Activated B cell treated with CpG ODN at 0.5 μM for 24 hours (primary cell): ENCODE results near the gene NPM3. TPM values are rescaled to one million over a fixed set of nuclear protein-coding genes. Genes with fewer than 3 reads are reported as not detected.

ENCODE experiments used
- ATAC-seq: fragments of 200-7000 bp; cut with Tn5 transposase; one replicate; pipeline ENCODE4 v1.10.0; 2021; ENCODE audit warnings: low read depth, mild to moderate bottlenecking, moderate library complexity
- CTCF ChIA-PET: fragments of 350-600 bp; sonication (Branson Sonifier 250); formaldehyde crosslinking; loops from one replicate; lab custom pipeline; 2021; ENCODE audit warnings: antibody characterized with exemption; lab: Charles Lee
- POLR2A ChIA-PET: fragments of 350-600 bp; sonication (Branson Sonifier 250); formaldehyde crosslinking; loops from one replicate; lab custom pipeline; 2021; ENCODE audit warnings: antibody characterized with exemption; lab: Charles Lee
- DNase-seq: peaks from one replicate; pipeline ENCODE4 v3.0.0; 2022
- H3K27ac Mint-ChIP-seq: one replicate; pipeline ENCODE4 v1.8.0; 2020; ENCODE audit warnings: mixed read lengths
- H3K27me3 Mint-ChIP-seq: one replicate; pipeline ENCODE4 v1.8.0; 2021; ENCODE audit warnings: mixed read lengths
- H3K36me3 Mint-ChIP-seq: one replicate; pipeline ENCODE4 v1.8.0; 2021; ENCODE audit warnings: low read depth, mixed read lengths
- H3K4me1 Mint-ChIP-seq: one replicate; pipeline ENCODE4 v1.8.0; 2021; ENCODE audit warnings: mixed read lengths
- H3K4me3 Mint-ChIP-seq: one replicate; pipeline ENCODE4 v1.8.0; 2020; ENCODE audit warnings: mild to moderate bottlenecking, mixed read lengths
- H3K9me3 Mint-ChIP-seq: one replicate; pipeline ENCODE4 v1.8.0; 2020; ENCODE audit warnings: mixed read lengths
- intact Hi-C: fragments of 100-400 bp; cut with micrococcal nuclease; formaldehyde crosslinking; loops from one replicate; pipeline ENCODE4 v1.15.1; 2024
- total RNA-seq: library from RNA; stranded (reverse); gene quantifications from 2 replicates; pipeline ENCODE4 v1.2.3, GENCODE V29; 2022
- TF ChIP-seq, protein P1 (sequence below): fragments of 200-600 bp; IDR thresholded peaks from one replicate; pipeline ENCODE4 v1.8.0; 2022; ENCODE audit warnings: antibody characterized with exemption, mild to moderate bottlenecking

The NPM3 gene
- total RNA-seq, 1 donor from 2014 or later: 48.1 TPM

DNA sequence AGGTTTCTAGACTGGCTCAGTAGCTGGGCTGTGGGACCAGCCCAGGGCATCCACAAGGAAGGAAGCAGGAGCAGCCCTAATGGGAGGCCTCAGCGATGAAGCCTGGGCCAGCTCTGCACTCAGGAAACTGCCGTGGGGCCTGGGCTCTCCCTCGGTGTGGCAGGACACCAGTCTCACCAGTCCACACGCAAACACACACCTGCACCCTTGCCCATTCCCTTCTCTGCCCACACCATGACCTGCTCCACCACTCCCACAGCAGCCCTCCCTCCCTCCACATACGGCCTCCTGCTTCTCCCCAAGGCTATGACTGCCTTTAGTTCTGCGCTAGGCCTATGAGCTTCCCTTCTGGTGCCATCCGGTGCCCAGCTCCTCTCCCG lies 14.5 kb downstream of the NPM3 start:
- TF ChIP-seq, protein P1, sequence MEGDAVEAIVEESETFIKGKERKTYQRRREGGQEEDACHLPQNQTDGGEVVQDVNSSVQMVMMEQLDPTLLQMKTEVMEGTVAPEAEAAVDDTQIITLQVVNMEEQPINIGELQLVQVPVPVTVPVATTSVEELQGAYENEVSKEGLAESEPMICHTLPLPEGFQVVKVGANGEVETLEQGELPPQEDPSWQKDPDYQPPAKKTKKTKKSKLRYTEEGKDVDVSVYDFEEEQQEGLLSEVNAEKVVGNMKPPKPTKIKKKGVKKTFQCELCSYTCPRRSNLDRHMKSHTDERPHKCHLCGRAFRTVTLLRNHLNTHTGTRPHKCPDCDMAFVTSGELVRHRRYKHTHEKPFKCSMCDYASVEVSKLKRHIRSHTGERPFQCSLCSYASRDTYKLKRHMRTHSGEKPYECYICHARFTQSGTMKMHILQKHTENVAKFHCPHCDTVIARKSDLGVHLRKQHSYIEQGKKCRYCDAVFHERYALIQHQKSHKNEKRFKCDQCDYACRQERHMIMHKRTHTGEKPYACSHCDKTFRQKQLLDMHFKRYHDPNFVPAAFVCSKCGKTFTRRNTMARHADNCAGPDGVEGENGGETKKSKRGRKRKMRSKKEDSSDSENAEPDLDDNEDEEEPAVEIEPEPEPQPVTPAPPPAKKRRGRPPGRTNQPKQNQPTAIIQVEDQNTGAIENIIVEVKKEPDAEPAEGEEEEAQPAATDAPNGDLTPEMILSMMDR: no peak
- ATAC-seq: no peak
- H3K36me3 Mint-ChIP-seq: no peaks in the 10 kb centered on the region
- ChIA-PET POLR2A (interaction anchor here (0.5 kb wide), 1 partner anchor 74 kb away, joined by 3 read pairs; the partner anchor contains the start of gene FBXW4), CTCF (no interaction called here)
- H3K4me1 Mint-ChIP-seq: peaks cover 5% of the 10 kb centered on the region
- H3K9me3 Mint-ChIP-seq: no peaks in the 10 kb centered on the region
- DNase-seq: no peak
- H3K27ac Mint-ChIP-seq: no peak overlapping the region
- H3K4me3 Mint-ChIP-seq: no peak overlapping the region
- H3K27me3 Mint-ChIP-seq: peaks cover 38% of the 10 kb centered on the region
- intact Hi-C loops: no loop called here

DNA sequence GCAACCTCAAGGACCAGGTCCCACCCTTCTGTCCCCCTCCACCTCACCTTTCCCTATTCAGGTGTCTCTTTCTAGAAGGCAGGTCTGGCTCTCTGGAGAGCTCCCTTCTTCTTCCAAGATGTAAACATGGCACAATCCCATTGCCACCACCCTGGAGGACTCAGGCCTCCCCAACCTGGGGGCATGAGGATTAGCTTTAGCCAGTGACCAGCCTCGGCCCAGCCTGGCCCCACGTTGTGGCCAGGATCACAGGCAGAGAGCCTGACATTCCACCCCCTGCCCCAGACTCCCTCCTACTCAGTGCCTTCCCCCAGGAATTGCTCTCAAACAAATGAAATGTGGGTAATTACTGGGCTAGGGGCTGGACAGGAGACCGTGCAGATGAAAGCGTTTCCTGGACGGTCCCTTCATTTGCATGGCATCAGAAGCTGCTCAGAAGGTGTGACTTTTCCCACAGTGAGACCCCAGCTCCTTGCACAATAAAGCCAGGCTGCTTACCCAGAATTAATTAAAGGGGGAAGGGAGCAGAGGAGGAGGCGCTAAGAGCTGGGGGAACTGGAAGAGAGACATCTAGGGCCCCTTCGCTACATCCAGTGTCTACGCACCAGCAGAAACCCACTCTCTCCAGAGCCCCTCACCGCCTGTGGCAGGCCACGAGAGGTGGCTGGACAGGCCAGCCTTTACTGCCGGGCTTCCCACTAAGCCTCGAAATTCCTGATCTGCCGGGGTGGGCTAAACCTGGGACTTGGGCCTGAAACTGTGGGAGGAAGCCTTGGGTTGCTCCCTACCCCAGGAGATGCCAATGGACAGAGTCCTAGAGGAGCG lies 15.1 kb downstream of the NPM3 start:
- Mint-ChIP-seq H3K4me3 (no peak overlapping the region), H3K36me3 (no peaks in the 10 kb centered on the region), H3K27ac (no peak overlapping the region), H3K27me3 (peaks cover 33% of the 10 kb centered on the region), H3K9me3 (no peaks in the 10 kb centered on the region), H3K4me1 (no peaks in the 10 kb centered on the region)
- ChIA-PET CTCF (no interaction called here), POLR2A (interaction anchor here (0.5 kb wide), 1 partner anchor 73 kb away, joined by 3 read pairs; the partner anchor contains the start of gene FBXW4)
- intact Hi-C loops: no loop called here
- no peak for ATAC-seq
- DNase-seq: no peak
- TF ChIP-seq, protein P1: no peak

DNA sequence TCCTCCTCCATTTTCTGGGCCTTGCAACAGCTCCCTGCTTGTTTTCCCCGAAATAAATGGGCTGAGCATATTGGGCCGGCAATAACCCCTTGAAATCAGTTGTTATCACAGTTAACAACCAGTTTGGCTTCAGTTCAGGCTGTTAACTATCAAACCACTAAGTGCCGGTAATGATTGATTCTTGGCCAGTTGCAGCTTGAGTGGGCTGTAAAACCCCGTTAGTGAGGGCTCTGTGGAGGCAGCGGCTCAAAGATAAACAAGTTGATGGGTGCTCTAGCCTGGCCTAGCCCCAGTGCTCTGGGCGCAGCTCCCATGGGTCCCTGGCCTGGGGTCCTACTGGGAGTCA lies 15.7 kb downstream of the NPM3 start:
- H3K4me3 Mint-ChIP-seq: no peak overlapping the region
- POLR2A ChIA-PET: no interaction called here
- TF ChIP-seq, protein P1: no peak
- H3K9me3 Mint-ChIP-seq: no peaks in the 10 kb centered on the region
- H3K4me1 Mint-ChIP-seq: no peaks in the 10 kb centered on the region
- no peak overlapping the region for H3K27ac Mint-ChIP-seq
- peaks cover 31% of the 10 kb centered on the region for H3K27me3 Mint-ChIP-seq
- CTCF ChIA-PET: no interaction called here
- H3K36me3 Mint-ChIP-seq: no peaks in the 10 kb centered on the region
- ATAC-seq (no peak), DNase-seq (no peak)
- intact Hi-C loops: no loop called here

DNA sequence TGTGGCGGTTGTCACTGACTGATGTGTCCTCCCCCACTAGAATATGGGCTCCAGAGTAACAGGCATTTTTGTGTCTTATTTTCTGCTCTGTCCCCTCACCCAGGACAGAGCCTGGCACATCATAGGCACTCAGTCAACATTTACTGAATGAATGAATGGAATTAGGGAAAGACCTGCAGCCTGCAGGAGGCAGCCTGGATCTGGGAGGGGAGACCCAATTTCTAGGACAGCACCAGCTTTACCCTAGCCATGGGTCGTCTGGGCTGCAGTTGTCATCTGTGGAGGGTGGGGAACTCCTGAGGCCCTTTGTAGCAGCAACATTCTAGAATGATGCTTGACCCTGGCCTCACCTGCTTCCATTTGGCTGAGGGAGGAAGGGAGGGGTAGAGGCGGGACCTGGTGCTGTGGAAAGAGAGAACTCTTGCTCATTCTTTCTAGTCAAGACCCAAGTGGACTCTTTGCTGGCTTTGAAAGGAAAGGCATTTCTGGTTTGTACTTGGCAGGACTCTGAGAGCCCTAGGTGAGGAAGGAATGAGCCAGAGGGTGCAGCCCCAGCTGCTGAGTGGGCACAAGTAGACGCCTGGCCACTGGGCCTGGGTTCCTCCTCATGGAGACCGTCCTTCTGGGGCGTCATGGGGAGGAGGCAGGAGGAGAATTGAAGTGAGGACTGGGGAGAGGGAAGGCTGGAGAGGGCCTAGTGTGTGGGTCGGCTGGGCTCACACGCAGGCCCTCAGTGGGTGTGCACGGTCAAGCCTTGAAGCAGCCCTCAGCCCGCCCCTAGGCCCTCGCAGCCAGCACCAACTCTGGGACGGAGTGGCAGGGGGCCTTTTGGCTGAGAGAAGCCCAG lies 16.3 kb downstream of the NPM3 start:
- no peak overlapping the region for H3K27ac Mint-ChIP-seq
- no peaks in the 10 kb centered on the region for H3K36me3 Mint-ChIP-seq
- H3K9me3 Mint-ChIP-seq: no peaks in the 10 kb centered on the region
- DNase-seq (no peak), ATAC-seq (no peak)
- peaks cover 28% of the 10 kb centered on the region for H3K27me3 Mint-ChIP-seq
- ChIA-PET POLR2A (no interaction called here), CTCF (no interaction called here)
- TF ChIP-seq, protein P1: no peak
- H3K4me1 Mint-ChIP-seq: no peaks in the 10 kb centered on the region
- intact Hi-C loops: no loop called here
- H3K4me3 Mint-ChIP-seq: no peak overlapping the region

DNA sequence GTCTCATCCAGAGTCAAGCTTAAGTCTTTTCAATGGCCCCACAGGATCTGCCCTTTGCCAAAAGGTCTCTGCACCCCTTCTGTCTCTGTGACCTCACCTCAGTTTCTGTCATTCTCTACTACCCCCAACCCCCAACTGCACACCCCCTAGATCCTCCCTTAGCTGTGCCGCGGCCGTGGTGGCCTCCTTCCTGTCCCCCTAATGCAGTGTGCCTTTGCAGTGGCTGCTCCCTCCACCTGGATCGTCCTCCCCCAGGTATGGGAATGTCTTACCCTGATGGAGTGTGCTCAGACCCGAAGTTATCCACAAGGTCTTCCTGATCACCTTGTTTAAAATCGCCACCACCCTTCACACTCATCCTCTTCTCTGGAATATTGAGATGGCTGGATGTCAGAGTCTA lies 16.9 kb downstream of the NPM3 start:
- DNase-seq: no peak
- no peaks in the 10 kb centered on the region for H3K36me3 Mint-ChIP-seq
- H3K4me1 Mint-ChIP-seq: no peaks in the 10 kb centered on the region
- POLR2A ChIA-PET: interaction anchor here (0.7 kb wide), 1 partner anchor 65 kb away, joined by 4 read pairs; no protein-coding TSS in a partner anchor
- CTCF ChIA-PET: no interaction called here
- H3K9me3 Mint-ChIP-seq: no peaks in the 10 kb centered on the region
- H3K27ac Mint-ChIP-seq: no peak overlapping the region
- intact Hi-C loops: no loop called here
- no peak for ATAC-seq
- no peak overlapping the region for H3K4me3 Mint-ChIP-seq
- peaks cover 24% of the 10 kb centered on the region for H3K27me3 Mint-ChIP-seq
- TF ChIP-seq, protein P1: no peak
